Sigmoid colon (tissue), 7 donors: ENCODE results near the gene BIVM. TPM values are rescaled to one million over a fixed set of nuclear protein-coding genes. Genes with fewer than 3 reads are reported as not detected.

Experiments
- DNase-seq: peaks from one replicate; pipeline ENCODE4 v3.0.0-alpha.2; 2019
- H3K27ac ChIP-seq, 4 donors: fragments of 200-600 bp; sonication (generic); one replicate each; pipeline ENCODE4 v1.5.1; 2016 to 2019; ENCODE audit warnings: mild to moderate bottlenecking in 1 of 4
- H3K27me3 ChIP-seq, 3 donors: fragments of 200-600 bp; sonication (generic); one replicate each; pipeline ENCODE4 v1.5.1; 2019; ENCODE audit warnings: mild to moderate bottlenecking in 1 of 3
- H3K36me3 ChIP-seq, 4 donors: fragments of 200-600 bp; sonication (generic); one replicate each; pipeline ENCODE4 v1.5.1; 2016 to 2019
- H3K4me1 ChIP-seq, 4 donors: fragments of 200-600 bp; sonication (generic); one replicate each; pipeline ENCODE4 v1.5.1; 2017 to 2019
- H3K4me3 ChIP-seq, 4 donors: fragments of 200-600 bp; sonication (generic); one replicate each; pipeline ENCODE4 v1.5.1; 2017 to 2019; ENCODE audit warnings: mild to moderate bottlenecking in 2 of 4, moderate library complexity in 1 of 4
- H3K9me3 ChIP-seq, 4 donors: fragments of 200-600 bp in 3 of 4; sonication (generic) in 3 of 4; one replicate each; pipeline versions ENCODE4 v1.5.1 to v1.6.1; 2013 to 2019
- EP300 ChIP-seq, 4 donors: sonication (generic); formaldehyde crosslinking; IDR thresholded peaks; one replicate each; pipeline ENCODE4 v1.6.1; 2017; ENCODE audit warnings: antibody characterized with exemption in 4 of 4
- POLR2A ChIP-seq, 2 donors: fragments of 450-650 bp; IDR thresholded peaks; one replicate each; pipeline ENCODE4 v1.6.1; 2016; ENCODE audit warnings: antibody characterized with exemption in 2 of 2, mild to moderate bottlenecking in 2 of 2, moderate library complexity in 2 of 2
- POLR2AphosphoS5 ChIP-seq, 4 donors: sonication (generic); formaldehyde crosslinking; IDR thresholded peaks; one replicate each; pipeline ENCODE4 v1.6.1; 2017; ENCODE audit warnings: antibody characterized with exemption in 4 of 4
- WGBS, 2 donors: extraction: QIAGEN DNeasy Blood & Tissue Kit; methylation state at CpG; one replicate each; pipeline ENCODE4 v1.1.7; 2013; 5-methylcytosine and 5-hydroxymethylcytosine counted together
- intact Hi-C: fragments of 100-400 bp; cut with DNase I; formaldehyde crosslinking; loops from one replicate; pipeline ENCODE4 v1.15.1; 2023
- polyA plus RNA-seq, 3 donors: library from polyadenylated mRNA; stranded (reverse); fragments of 200-250 nt; gene quantifications; one replicate each; pipeline ENCODE4 v1.2.3, GENCODE V29; 2013
- total RNA-seq, 4 donors: library from RNA; depleted of rRNA; stranded (reverse); fragments of >200 nt; gene quantifications; one replicate each; pipeline ENCODE4 v1.1.0, GENCODE V29; 2016
- TF ChIP-seq, protein P1 (sequence below), 4 experiments: fragments of 450-650 bp in 3 of 4; fragments of 200-600 bp in 1 of 4; IDR thresholded peaks; one replicate each; pipeline ENCODE4 v1.5.1; 2016 to 2019; ENCODE audit warnings: antibody characterized with exemption in 4 of 4, mild to moderate bottlenecking in 3 of 4, moderate library complexity in 2 of 4
- donor health status: healthy with polysubstance abuse.
- donor health status: Bipolar disorder and iron deficiency.
- donor health status: healthy.

Gene BIVM
- total and polyA plus RNA-seq, 7 donors = 5.4 to 31.0 (median 14.8) TPM

- no peak for DNase-seq
- H3K4me3 ChIP-seq = no peak overlapping the region
- TF ChIP-seq EP300 (IDR thresholded peaks at IDR 0.05) = no peak
- TF ChIP-seq POLR2A (IDR thresholded peaks at IDR 0.05) = no peak
- TF ChIP-seq, protein P1, sequence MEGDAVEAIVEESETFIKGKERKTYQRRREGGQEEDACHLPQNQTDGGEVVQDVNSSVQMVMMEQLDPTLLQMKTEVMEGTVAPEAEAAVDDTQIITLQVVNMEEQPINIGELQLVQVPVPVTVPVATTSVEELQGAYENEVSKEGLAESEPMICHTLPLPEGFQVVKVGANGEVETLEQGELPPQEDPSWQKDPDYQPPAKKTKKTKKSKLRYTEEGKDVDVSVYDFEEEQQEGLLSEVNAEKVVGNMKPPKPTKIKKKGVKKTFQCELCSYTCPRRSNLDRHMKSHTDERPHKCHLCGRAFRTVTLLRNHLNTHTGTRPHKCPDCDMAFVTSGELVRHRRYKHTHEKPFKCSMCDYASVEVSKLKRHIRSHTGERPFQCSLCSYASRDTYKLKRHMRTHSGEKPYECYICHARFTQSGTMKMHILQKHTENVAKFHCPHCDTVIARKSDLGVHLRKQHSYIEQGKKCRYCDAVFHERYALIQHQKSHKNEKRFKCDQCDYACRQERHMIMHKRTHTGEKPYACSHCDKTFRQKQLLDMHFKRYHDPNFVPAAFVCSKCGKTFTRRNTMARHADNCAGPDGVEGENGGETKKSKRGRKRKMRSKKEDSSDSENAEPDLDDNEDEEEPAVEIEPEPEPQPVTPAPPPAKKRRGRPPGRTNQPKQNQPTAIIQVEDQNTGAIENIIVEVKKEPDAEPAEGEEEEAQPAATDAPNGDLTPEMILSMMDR (IDR thresholded peaks at IDR 0.05) = no peak
- no peak for TF ChIP-seq POLR2AphosphoS5 (IDR thresholded peaks at IDR 0.05)
- peaks cover 0 to 15% (median 5%) of the 10 kb centered on the region in 4 donors for H3K4me1 ChIP-seq
- no peaks in the 10 kb centered on the region for H3K27me3 ChIP-seq
- intact Hi-C loops = no loop called here
- H3K9me3 ChIP-seq = no peaks in the 10 kb centered on the region
- H3K27ac ChIP-seq = no peak overlapping the region
- WGBS, 2 donors = 48 to 52% methylated on average over 3 of the region's 3 CpGs
- peaks cover 0 to 74% (median 30%) of the 10 kb centered on the region in 4 donors for H3K36me3 ChIP-seq
These were observed 74.7 kb downstream of the BIVM start for GRCh38 chr13:102873653-102874052.

DNA sequence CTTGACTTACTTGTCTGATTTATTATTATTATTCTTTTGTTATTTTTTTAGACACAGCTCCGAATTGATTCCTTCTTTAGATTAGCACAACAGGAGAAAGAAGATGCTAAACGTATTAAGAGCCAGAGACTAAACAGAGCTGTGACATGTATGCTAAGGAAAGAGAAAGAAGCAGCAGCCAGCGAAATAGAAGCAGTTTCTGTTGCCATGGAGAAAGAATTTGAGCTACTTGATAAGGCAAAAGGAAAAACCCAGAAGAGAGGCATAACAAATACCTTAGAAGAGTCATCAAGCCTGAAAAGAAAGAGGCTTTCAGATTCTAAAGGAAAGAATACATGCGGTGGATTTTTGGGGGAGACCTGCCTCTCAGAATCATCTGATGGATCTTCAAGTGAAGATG lies 76.3 kb downstream of the BIVM start:
- no peaks in the 10 kb centered on the region for H3K27me3 ChIP-seq
- DNase-seq = no peak
- no peaks in the 10 kb centered on the region for H3K9me3 ChIP-seq
- H3K4me3 ChIP-seq = no peak overlapping the region
- H3K36me3 ChIP-seq = peaks cover 0 to 63% (median 25%) of the 10 kb centered on the region in 4 donors
- WGBS, 2 donors = 92% methylated on average over 4 of the region's 4 CpGs
- H3K27ac ChIP-seq = no peak overlapping the region
- H3K4me1 ChIP-seq = peaks cover 0 to 15% (median 5%) of the 10 kb centered on the region in 4 donors
- intact Hi-C loops = no loop called here
- TF ChIP-seq POLR2A (IDR thresholded peaks at IDR 0.05) (no peak), EP300 (IDR thresholded peaks at IDR 0.05) (no peak), POLR2AphosphoS5 (IDR thresholded peaks at IDR 0.05) (no peak)
- TF ChIP-seq, protein P1 (IDR thresholded peaks at IDR 0.05) = no peak

- 92 to 95% methylated on average over 1 of the region's 1 CpG for WGBS, 2 donors
- H3K36me3 ChIP-seq = peaks cover 0 to 54% (median 22%) of the 10 kb centered on the region in 4 donors
These were observed 78.4 kb downstream of the BIVM start for GRCh38 chr13:102877303-102877702.

GRCh38 chr13:102878481-102878880 lies 79.6 kb downstream of the BIVM start:
- Histone ChIP-seq H3K9me3 (no peaks in the 10 kb centered on the region), H3K4me1 (peaks cover 0 to 3% (median 0%) of the 10 kb centered on the region in 4 donors), H3K27ac (no peak overlapping the region), H3K4me3 (no peak overlapping the region), H3K36me3 (peaks cover 0 to 42% (median 16%) of the 10 kb centered on the region in 4 donors), H3K27me3 (no peaks in the 10 kb centered on the region)
- intact Hi-C loops = no loop called here
- TF ChIP-seq POLR2A (IDR thresholded peaks at IDR 0.05) = no peak
- TF ChIP-seq, protein P1 (IDR thresholded peaks at IDR 0.05) = no peak
- no peak for TF ChIP-seq EP300 (IDR thresholded peaks at IDR 0.05)
- TF ChIP-seq POLR2AphosphoS5 (IDR thresholded peaks at IDR 0.05) = no peak
- 71 to 90% methylated on average over 5 of the region's 5 CpGs for WGBS, 2 donors
- DNase-seq = no peak

More at GRCh38 chr13:102877303-102877702, 78.4 kb downstream of the BIVM start:
- H3K9me3 ChIP-seq = no peaks in the 10 kb centered on the region
- TF ChIP-seq EP300 (IDR thresholded peaks at IDR 0.05) = no peak
- TF ChIP-seq, protein P1 (IDR thresholded peaks at IDR 0.05) = no peak
- TF ChIP-seq POLR2AphosphoS5 (IDR thresholded peaks at IDR 0.05) = no peak
- TF ChIP-seq POLR2A (IDR thresholded peaks at IDR 0.05) = no peak
- peaks cover 0 to 3% (median 0%) of the 10 kb centered on the region in 4 donors for H3K4me1 ChIP-seq
- intact Hi-C loops = no loop called here
- no peak overlapping the region for H3K4me3 ChIP-seq
- DNase-seq = no peak
- H3K27ac ChIP-seq = no peak overlapping the region
- no peaks in the 10 kb centered on the region for H3K27me3 ChIP-seq
